ENCODE measurements around the gene IMMP2L.

The IMMP2L gene

GRCh38 chr7:111003883-111004282 is 558.4 kb downstream of the IMMP2L start:
- DNase-seq (ENCODE audit: low read depth in 2 of 2) = no peak

- DNase-seq (ENCODE audit: low read depth in 2 of 2) = no peak
Measured at GRCh38 chr7:110994028-110994967, 568.0 kb downstream of the IMMP2L start.

- DNase-seq (ENCODE audit: low read depth in 2 of 2) = no peak
Measured at GRCh38 chr7:110988890-110989501, 573.3 kb downstream of the IMMP2L start.

- DNase-seq (ENCODE audit: low read depth in 2 of 2) = no peak
Measured at GRCh38 chr7:110988348-110988747, 573.9 kb downstream of the IMMP2L start.

GRCh38 chr7:110987127-110987693 is 575.1 kb downstream of the IMMP2L start:
- no peak for DNase-seq (ENCODE audit: low read depth in 2 of 2)

GRCh38 chr7:110983822-110984456 is 578.4 kb downstream of the IMMP2L start:
- no peak for DNase-seq (ENCODE audit: low read depth in 2 of 2)

- DNase-seq (ENCODE audit: low read depth in 2 of 2) = no peak
Measured at GRCh38 chr7:110977127-110977737, 585.1 kb downstream of the IMMP2L start.

- DNase-seq (ENCODE audit: low read depth in 2 of 2) = no peak
Measured at GRCh38 chr7:110975486-110975885, 586.8 kb downstream of the IMMP2L start.

- no peak for DNase-seq (ENCODE audit: low read depth in 2 of 2)
Measured at GRCh38 chr7:110974441-110974840, 587.9 kb downstream of the IMMP2L start.

- no peak for DNase-seq (ENCODE audit: low read depth in 2 of 2)
Measured at GRCh38 chr7:110973196-110973990, 588.9 kb downstream of the IMMP2L start.

GRCh38 chr7:110964775-110965174 is 597.5 kb downstream of the IMMP2L start:
- no peak for DNase-seq (ENCODE audit: low read depth in 2 of 2)

- DNase-seq (ENCODE audit: low read depth in 2 of 2) = no peak
Measured at GRCh38 chr7:110962826-110963225, 599.5 kb downstream of the IMMP2L start.

- DNase-seq (ENCODE audit: low read depth in 2 of 2) = no peak
Measured at GRCh38 chr7:110962374-110962773, 599.9 kb downstream of the IMMP2L start.

GRCh38 chr7:110960811-110961210 is 601.5 kb downstream of the IMMP2L start:
- no peak for DNase-seq (ENCODE audit: low read depth in 2 of 2)

GRCh38 chr7:110948280-110948679 is 614.0 kb downstream of the IMMP2L start:
- no peak for DNase-seq (ENCODE audit: low read depth in 2 of 2)

- DNase-seq (ENCODE audit: low read depth in 2 of 2) = no peak
Measured at GRCh38 chr7:110947408-110947807, 614.9 kb downstream of the IMMP2L start.

GRCh38 chr7:110944966-110945644 is 617.2 kb downstream of the IMMP2L start:
- DNase-seq (ENCODE audit: low read depth in 2 of 2) = no peak

- no peak for DNase-seq (ENCODE audit: low read depth in 2 of 2)
Measured at GRCh38 chr7:110944448-110944847, 617.8 kb downstream of the IMMP2L start.

- DNase-seq (ENCODE audit: low read depth in 2 of 2) = no peak
Measured at GRCh38 chr7:110943701-110944345, 618.5 kb downstream of the IMMP2L start.

GRCh38 chr7:110941385-110941784 is 620.9 kb downstream of the IMMP2L start:
- no peak for DNase-seq (ENCODE audit: low read depth in 2 of 2)

Measured in activated CD4-positive, alpha-beta T cell treated with anti-CD3 and anti-CD28 coated beads for 24 hours (primary cell).